Measurements from ENCODE around the gene GAS6.

The GAS6 gene

DNA sequence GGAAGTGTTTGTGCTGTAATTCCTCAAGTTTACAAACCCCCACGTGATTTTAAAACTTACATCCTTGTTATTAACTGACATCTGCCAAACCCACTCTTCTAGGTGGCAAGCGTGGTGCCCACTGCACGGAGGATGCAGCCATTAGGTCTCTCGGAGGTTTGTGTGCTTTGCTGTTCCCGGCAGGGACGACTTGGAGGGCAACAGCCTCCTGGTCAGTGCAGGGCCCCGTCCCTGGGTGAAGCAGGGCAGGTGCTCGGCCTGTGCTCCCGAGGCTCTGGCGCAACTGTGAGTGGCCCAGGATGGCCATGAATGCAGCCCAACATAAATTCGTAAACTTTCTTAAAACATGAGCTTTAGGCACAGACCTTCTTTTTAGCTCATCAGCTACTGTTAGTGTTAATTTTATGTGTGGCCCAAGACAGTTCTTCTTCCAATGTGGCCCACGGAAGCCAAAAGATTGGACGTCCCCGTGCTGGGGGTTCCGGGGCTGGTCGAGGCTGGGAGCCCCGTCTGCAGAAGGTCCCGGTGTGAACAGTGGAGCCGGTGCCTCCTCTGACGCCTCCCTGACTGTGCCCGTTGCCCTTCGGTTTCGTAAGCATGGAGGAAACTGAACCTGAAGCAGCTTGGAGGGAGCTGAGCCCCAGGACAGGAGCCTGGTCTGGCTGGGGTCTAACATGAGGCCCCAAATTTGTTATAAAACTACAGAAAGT, 11.9 kb downstream of the GAS6 start:
- DNase-seq (ENCODE audit: low read depth), result no peak

- no peak for DNase-seq (ENCODE audit: low read depth)
These were observed 12.4 kb downstream of the GAS6 start for GRCh38 chr13:113851480-113851803.

- DNase-seq (ENCODE audit: low read depth), result no peak
These were observed 13.0 kb downstream of the GAS6 start for GRCh38 chr13:113850722-113851479.

- DNase-seq (ENCODE audit: low read depth), result no peak
These were observed 13.7 kb downstream of the GAS6 start for GRCh38 chr13:113849981-113850721.

GRCh38 chr13:113849546-113849945, 14.3 kb downstream of the GAS6 start:
- no peak for DNase-seq (ENCODE audit: low read depth)

GRCh38 chr13:113848431-113849260, 15.2 kb downstream of the GAS6 start:
- DNase-seq (ENCODE audit: low read depth), result no peak

- no peak for DNase-seq (ENCODE audit: low read depth)
These were observed 15.9 kb downstream of the GAS6 start for GRCh38 chr13:113848020-113848419.

DNA sequence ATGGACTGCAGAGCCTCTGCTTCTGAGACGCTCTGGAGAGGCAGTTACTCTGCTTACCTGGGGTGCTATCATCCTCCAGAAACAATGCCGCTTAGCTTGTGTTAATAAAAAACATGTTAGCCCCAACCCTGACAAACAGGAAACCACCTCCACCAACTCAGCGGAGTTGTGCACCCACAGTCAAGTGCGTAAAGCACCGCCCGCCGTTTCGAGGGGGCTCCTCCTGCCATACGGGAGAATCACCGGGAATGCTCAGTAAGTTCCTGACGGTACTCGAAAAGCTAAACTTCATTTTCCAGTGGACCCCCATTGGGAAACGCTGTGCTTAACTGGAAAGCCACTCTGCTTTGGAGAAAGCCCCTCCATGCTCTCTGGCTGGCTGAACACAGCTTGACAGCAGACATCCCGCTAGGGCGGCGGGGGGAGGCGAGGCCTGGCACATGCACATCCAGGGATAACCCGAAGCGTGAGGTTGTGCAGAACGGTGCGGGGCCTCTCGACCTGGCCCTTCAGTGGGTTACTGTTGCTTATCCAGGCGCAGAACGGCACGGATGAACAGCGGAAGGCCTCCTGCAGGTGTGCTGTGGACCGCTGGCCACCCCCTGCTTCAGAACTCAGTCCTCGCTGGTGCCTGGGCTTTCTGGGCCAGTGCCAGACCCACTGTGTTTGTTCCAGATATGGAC, 17.1 kb downstream of the GAS6 start:
- DNase-seq (ENCODE audit: low read depth), result no peak

- no peak for DNase-seq (ENCODE audit: low read depth)
These were observed 17.9 kb downstream of the GAS6 start for GRCh38 chr13:113845723-113846635.

GRCh38 chr13:113845055-113845454, 18.8 kb downstream of the GAS6 start:
- DNase-seq (ENCODE audit: low read depth), result no peak

DNA sequence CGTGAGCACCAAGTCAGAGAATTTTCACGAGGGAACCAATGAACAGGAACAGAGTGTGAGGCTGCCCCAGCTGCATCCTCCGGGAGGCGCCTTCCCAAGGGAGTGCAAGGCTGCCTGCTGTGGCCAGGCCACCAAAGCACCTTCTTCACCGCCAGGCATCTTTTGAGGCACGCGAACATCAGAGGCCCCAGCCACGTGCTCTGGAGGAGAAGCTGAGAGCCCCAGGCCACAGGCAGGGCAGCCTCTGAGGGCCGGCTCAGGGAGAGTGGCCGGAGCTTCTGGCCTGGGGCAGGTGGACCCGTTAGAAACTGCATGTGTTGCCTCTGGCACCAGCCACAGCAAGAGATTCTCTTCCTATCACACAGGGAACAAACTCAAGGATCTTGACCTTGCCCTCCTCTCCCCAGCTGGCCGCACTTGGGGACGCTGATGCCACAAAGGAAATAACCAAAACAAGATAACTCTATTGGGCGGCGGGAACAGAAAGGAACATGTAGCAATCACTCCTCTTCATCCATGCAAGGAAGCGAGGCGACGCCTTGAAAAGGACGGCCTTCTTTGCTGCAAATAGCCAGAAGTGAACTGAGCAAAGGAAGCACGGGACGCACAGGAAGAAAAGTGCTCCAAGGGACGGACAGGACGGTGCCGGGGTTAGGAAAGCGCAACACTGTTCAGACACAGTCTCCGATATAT, 19.9 kb downstream of the GAS6 start:
- DNase-seq (ENCODE audit: low read depth), result no peak

GRCh38 chr13:113843063-113843654, 20.7 kb downstream of the GAS6 start:
- DNase-seq (ENCODE audit: low read depth), result no peak

DNA sequence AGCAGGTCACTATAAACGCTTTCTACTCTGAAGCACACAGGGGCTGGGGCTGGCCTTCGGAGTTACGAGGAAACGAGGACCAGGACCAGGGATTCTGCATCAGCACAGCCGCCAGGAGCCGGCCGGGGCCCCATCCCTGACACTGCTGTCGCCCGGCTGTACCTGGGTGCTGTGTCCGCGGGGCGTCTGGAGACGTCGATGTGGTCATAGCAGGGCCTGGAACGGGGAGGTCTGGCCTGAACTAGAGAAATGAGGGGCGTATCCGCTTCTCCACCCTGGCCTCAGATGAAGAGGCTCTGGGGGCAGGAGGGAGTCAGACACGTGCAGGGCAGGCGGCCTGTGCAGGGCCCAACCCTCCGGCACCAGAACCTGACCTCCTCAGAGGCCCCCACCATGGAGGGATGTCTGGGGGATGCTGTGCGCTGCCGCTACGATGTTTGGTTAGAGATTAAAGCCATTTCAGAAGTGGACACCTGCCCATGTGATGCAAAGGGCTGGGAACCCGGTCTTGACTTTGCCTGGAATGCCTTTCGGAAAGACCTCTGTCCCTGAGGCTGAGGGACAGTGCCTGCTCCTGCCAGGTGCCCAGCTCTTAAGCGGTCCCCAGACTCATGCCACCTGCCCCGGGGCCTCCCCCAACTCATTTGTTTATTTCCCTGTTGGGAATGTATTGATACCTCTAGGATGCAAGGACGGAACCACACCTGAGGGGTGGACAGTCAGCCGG, 21.4 kb downstream of the GAS6 start:
- DNase-seq (ENCODE audit: low read depth), result no peak

GRCh38 chr13:113841353-113841650, 22.6 kb downstream of the GAS6 start:
- no peak for DNase-seq (ENCODE audit: low read depth)

DNA sequence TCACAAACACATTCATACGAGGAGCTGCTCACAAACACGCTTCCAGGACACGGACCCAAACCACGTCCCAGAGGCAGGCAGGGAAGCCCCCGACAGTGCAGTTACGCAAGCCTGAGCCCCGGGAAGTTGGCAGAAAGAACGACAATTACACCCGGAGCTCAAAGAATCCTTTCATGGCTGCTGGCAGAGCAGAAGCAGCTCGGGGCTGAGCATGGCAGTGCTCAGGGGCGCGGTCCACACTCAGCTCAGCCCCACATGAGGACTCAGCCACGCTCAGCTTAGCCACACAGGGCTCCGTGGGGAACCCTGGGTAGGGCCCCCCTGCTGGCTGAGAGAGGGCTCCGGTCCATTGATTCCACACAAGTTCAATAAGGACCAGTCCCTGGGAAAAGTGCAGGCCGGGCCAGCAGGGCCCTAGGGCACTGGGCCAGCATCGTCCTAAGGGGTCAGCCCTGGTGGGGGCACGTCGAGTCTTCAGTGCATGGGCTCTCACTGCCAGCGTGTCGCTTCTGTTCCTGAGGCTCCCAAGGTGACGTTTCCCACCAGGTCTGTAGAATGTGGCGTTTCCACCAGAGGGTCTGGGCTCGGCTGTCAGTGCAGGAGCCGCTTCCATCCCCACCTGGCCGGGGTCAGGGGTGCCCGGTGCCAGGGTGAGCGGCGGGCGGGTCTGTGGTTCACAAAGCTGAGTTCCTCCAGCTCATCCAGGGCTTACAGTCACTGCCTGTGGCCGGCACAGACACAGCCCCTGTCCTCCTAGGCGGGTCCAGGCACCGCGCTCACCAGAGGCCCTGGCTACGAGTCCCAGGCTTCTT, 23.1 kb downstream of the GAS6 start:
- no peak for DNase-seq (ENCODE audit: low read depth)

DNA sequence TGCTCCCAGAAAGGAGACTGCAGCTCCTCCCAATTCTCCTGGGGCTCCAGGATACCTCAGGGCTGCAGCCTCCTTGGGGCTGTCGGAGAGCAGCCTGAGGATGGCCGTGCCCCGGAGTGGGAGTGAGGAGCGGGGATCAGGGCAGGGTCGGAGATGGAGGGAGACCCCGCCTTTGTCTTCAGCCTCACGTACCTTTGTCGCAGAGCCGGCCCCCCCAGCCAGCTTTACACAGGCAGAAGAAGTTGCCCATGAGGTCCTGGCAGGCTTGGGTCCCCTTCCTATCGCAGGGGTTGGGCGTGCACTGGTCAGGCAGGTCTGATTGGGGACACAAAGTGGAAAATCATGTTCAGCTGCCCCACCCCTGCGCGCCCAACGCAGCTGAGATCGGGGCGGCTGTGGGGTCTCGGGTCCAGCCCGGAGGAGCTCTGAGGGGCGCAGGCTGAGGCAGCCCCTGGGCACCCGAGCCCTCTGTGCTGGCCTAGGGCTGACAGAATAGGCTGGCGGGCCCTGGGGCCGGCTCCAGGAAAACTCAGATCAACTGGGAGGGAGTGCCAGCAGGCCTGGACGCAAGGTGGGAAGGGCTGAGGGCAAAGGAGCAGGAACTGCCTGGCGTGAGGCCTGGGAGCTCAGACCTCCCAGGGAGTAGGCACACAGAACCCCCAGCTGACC, 24.2 kb downstream of the GAS6 start:
- DNase-seq (ENCODE audit: low read depth), result no peak

DNA sequence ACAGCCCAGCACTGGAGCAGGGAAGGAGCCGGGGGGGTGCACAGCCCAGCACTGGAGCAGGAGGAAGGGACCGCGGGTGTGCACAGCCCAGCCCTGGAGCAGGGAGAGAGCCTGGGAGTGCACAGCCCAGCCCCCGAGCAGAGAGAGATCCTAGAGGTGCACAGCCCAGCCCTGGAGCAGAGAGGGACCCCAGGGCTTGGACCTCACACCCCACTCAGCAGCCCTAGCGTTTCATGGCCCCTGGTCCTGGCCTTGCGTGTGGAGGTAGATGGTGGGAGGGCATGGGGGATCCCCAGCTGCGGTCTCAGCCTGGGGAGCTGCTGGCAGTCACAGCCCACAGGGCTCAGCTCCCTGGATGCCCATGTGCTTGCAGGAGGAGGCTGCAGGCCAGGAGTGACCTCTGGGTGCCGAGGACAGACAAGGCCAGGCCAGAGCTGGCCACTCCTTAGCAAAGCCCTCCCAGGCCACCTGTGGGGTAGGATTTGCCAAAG, 25.1 kb downstream of the GAS6 start:
- no peak for DNase-seq (ENCODE audit: low read depth)
